Left lung (tissue), 10 donors: ENCODE measurements around the gene ZFHX3. TPM values are rescaled to one million over a fixed set of nuclear protein-coding genes. Genes with fewer than 3 reads are reported as not detected.
"Not testable (repeated sequence)": the region's sequence is repeated elsewhere in the genome, so short reads cannot be mapped to it uniquely, and the experiment has no call there.

Experiments used
- ATAC-seq: fragments of 200-7000 bp; cut with Tn5 transposase; one replicate; pipeline ENCODE4 v1.9.1; 2020; ENCODE audit warnings: moderate library complexity
- DNase-seq, 4 donors: peaks; one replicate each; pipeline ENCODE4 v3.0.0-alpha.2; 2013 to 2020
- H3K27ac ChIP-seq, 2 donors: fragments of 200-600 bp; sonication (generic) in 1 of 2; one replicate each; pipeline versions ENCODE4 v1.5.0 to v1.8.0; 2020 to 2021
- H3K27me3 ChIP-seq, 2 donors: fragments of 200-600 bp; sonication (generic) in 1 of 2; one replicate each; pipeline versions ENCODE4 v1.5.0 to v1.8.0; 2020 to 2021
- H3K36me3 ChIP-seq, 2 donors: fragments of 200-600 bp; sonication (generic) in 1 of 2; one replicate each; pipeline versions ENCODE4 v1.5.0 to v1.8.0; 2020 to 2021
- H3K4me1 ChIP-seq, 2 donors: fragments of 200-600 bp; one replicate each; pipeline ENCODE4 v1.8.0; 2021
- H3K4me3 ChIP-seq, 2 donors: fragments of 200-600 bp; sonication (generic) in 1 of 2; one replicate each; pipeline versions ENCODE4 v1.5.0 to v1.8.0; 2020 to 2021; ENCODE audit warnings: mild to moderate bottlenecking in 1 of 2
- H3K9me3 ChIP-seq, 2 donors: fragments of 200-600 bp; sonication (generic) in 1 of 2; one replicate each; pipeline versions ENCODE4 v1.5.0 to v1.8.0; 2020 to 2021
- CTCF ChIP-seq, 2 donors: fragments of 200-600 bp; sonication (generic) in 1 of 2; IDR thresholded peaks; one replicate each; pipeline versions ENCODE4 v1.5.0 to v1.8.0; 2021; ENCODE audit warnings: antibody characterized with exemption in 2 of 2
- intact Hi-C, 2 donors: fragments of 100-400 bp; cut with DNase I; formaldehyde crosslinking; loops; one replicate each; pipeline versions ENCODE4 v1.11.2 to v1.14.2; 2022
- polyA plus RNA-seq, 6 donors: library from polyadenylated mRNA; unstranded; fragments of 120-200 nt; gene quantifications; one replicate each; pipeline ENCODE4 v1.2.1, GENCODE V29; 2013; ENCODE audit not compliant: insufficient read length in 6 of 6
- total RNA-seq, 2 donors: library from RNA; stranded (reverse); fragmentation: NEBNext Ultra II Directional; extraction: Animal tissue kit (Norgen Biotek cat#: 25700); gene quantifications; one replicate each; pipeline ENCODE4 v1.2.1, GENCODE V29; 2021
- donor health status: DM: no; HTN: yes; CAD: no.
- donor health status: DM: no; HTN: no; CAD: no.

The ZFHX3 gene
- total and polyA plus RNA-seq, 8 donors: 21.4 to 34.7 (median 32.2) TPM

GRCh38 chr16:73086108-73086507, 38.2 kb upstream of the ZFHX3 start:
- no peak for TF ChIP-seq CTCF (IDR thresholded peaks at IDR 0.05)
- peaks cover 0 to 9% of the 10 kb centered on the region in 2 donors for H3K4me1 ChIP-seq
- no peak overlapping the region for H3K4me3 ChIP-seq
- H3K27me3 ChIP-seq: no peaks in the 10 kb centered on the region
- ATAC-seq (peak; percentile 54), DNase-seq (no peak)
- H3K36me3 ChIP-seq: no peaks in the 10 kb centered on the region
- intact Hi-C loops: no loop called here
- H3K9me3 ChIP-seq: no peaks in the 10 kb centered on the region
- H3K27ac ChIP-seq: no peak overlapping the region

GRCh38 chr16:73083271-73083670, 35.3 kb upstream of the ZFHX3 start:
- ATAC-seq: no peak
- Histone ChIP-seq H3K9me3 (no peaks in the 10 kb centered on the region), H3K4me1 (peaks cover 0 to 9% of the 10 kb centered on the region in 2 donors), H3K36me3 (no peaks in the 10 kb centered on the region), H3K27ac (peak overlapping the region in 1 of 2 donors; percentile 4), H3K27me3 (no peaks in the 10 kb centered on the region), H3K4me3 (no peak overlapping the region)
- intact Hi-C loops: no loop called here
- no peak for DNase-seq
- no peak for TF ChIP-seq CTCF (IDR thresholded peaks at IDR 0.05)

- DNase-seq, H3K27me3 ChIP-seq, H3K4me3 ChIP-seq, H3K36me3 ChIP-seq, intact Hi-C loops, H3K4me1 ChIP-seq, H3K9me3 ChIP-seq: not testable (repeated sequence)
- peak; percentile 71 for ATAC-seq
- H3K27ac ChIP-seq: peak overlapping the region in 1 of 2 donors; percentile 4
Measured at GRCh38 chr16:73082634-73083051, 34.7 kb upstream of the ZFHX3 start.

GRCh38 chr16:73080931-73081330, 33.0 kb upstream of the ZFHX3 start:
- Histone ChIP-seq H3K9me3 (no peaks in the 10 kb centered on the region), H3K27me3 (no peaks in the 10 kb centered on the region), H3K36me3 (no peaks in the 10 kb centered on the region), H3K4me1 (peaks cover 0 to 9% of the 10 kb centered on the region in 2 donors), H3K27ac (no peak overlapping the region), H3K4me3 (no peak overlapping the region)
- DNase-seq (no peak), ATAC-seq (no peak)
- no peak for TF ChIP-seq CTCF (IDR thresholded peaks at IDR 0.05)
- intact Hi-C loops: no loop called here

- no peaks in the 10 kb centered on the region for H3K36me3 ChIP-seq
- TF ChIP-seq CTCF (IDR thresholded peaks at IDR 0.05): no peak
- no peak overlapping the region for H3K4me3 ChIP-seq
- DNase-seq (no peak), ATAC-seq (no peak)
- H3K4me1 ChIP-seq: peaks cover 4% of the 10 kb centered on the region in 2 donors
- no peak overlapping the region for H3K27ac ChIP-seq
- no peaks in the 10 kb centered on the region for H3K9me3 ChIP-seq
- H3K27me3 ChIP-seq: peaks cover 0 to 7% of the 10 kb centered on the region in 2 donors
- intact Hi-C loops: no loop called here
Measured at GRCh38 chr16:73076324-73076810, 28.4 kb upstream of the ZFHX3 start.

- DNase-seq (no peak), ATAC-seq (no peak)
- no peaks in the 10 kb centered on the region for H3K36me3 ChIP-seq
- H3K4me1 ChIP-seq: peaks cover 8 to 22% of the 10 kb centered on the region in 2 donors
- H3K27me3 ChIP-seq: peaks cover 0 to 12% of the 10 kb centered on the region in 2 donors
- H3K9me3 ChIP-seq: no peaks in the 10 kb centered on the region
- TF ChIP-seq CTCF (IDR thresholded peaks at IDR 0.05): no peak
- intact Hi-C loops: no loop called here
- H3K27ac ChIP-seq: no peak overlapping the region
- H3K4me3 ChIP-seq: no peak overlapping the region
Measured at GRCh38 chr16:73074382-73074781, 26.5 kb upstream of the ZFHX3 start.

- H3K36me3 ChIP-seq, H3K4me3 ChIP-seq, intact Hi-C loops, DNase-seq, H3K9me3 ChIP-seq, H3K27ac ChIP-seq, ATAC-seq: not testable (repeated sequence)
- Histone ChIP-seq H3K4me1 (peaks cover 22 to 46% of the 10 kb centered on the region in 2 donors), H3K27me3 (peaks cover 0 to 18% of the 10 kb centered on the region in 2 donors)
Measured at GRCh38 chr16:73072051-73072450, 24.1 kb upstream of the ZFHX3 start.
